HepG2 (cell line): ENCODE data around the gene RABEP1. TPM values are rescaled to one million over a fixed set of nuclear protein-coding genes. Genes with fewer than 3 reads are reported as not detected.

Experiments
- ERF ChIP-seq: IDR thresholded peaks from 2 replicates; pipeline ENCODE4 v1.6.1; 2018; ENCODE audit warnings: missing biosample characterization, missing genetic modification reagents
- ETV5 ChIP-seq: IDR thresholded peaks from 2 replicates; pipeline ENCODE4 v1.6.1; 2018; ENCODE audit warnings: missing biosample characterization, missing genetic modification reagents, inconsistent platforms, borderline replicate concordance
- GABPA ChIP-seq, 2 experiments: IDR thresholded peaks; 2 replicates each; pipeline ENCODE4 v1.6.1; 2011 to 2016; ENCODE audit warnings: low read depth in 2 of 2, low read length in 1 of 2, missing biosample characterization in 1 of 2, missing genetic modification characterization in 1 of 2
- HNF1B ChIP-seq: sonication (generic); formaldehyde crosslinking; IDR thresholded peaks from 2 replicates; pipeline ENCODE4 v1.5.1; 2020; ENCODE audit warnings: mild to moderate bottlenecking, moderate library complexity, missing genetic modification reagents
- KDM2A ChIP-seq: sonication (generic); formaldehyde crosslinking; IDR thresholded peaks from 2 replicates; pipeline ENCODE4 v1.4.0; 2020; ENCODE audit warnings: low read depth, missing genetic modification reagents, borderline replicate concordance
- RARG ChIP-seq: sonication (generic); formaldehyde crosslinking; IDR thresholded peaks from 2 replicates; pipeline ENCODE4 v1.4.0; 2020; ENCODE audit warnings: low read depth, mild to moderate bottlenecking, missing genetic modification reagents
- SALL1 ChIP-seq: sonication (generic); formaldehyde crosslinking; IDR thresholded peaks from 2 replicates; pipeline ENCODE4 v1.8.0; 2022; ENCODE audit warnings: mild to moderate bottlenecking, missing genetic modification reagents
- ZNF124 ChIP-seq: sonication (generic); formaldehyde crosslinking; IDR thresholded peaks from 2 replicates; pipeline ENCODE4 v1.4.0; 2020; ENCODE audit warnings: missing genetic modification reagents
- ZNF230 ChIP-seq: sonication (generic); formaldehyde crosslinking; IDR thresholded peaks from 2 replicates; pipeline ENCODE4 v1.4.0; 2020; ENCODE audit warnings: mild to moderate bottlenecking, missing genetic modification reagents
- ZNF264 ChIP-seq: sonication (generic); formaldehyde crosslinking; IDR thresholded peaks from 2 replicates; pipeline ENCODE4 v1.4.0; 2020; ENCODE audit warnings: missing genetic modification reagents
- ZNF574 ChIP-seq: sonication (generic); formaldehyde crosslinking; IDR thresholded peaks from 2 replicates; pipeline ENCODE4 v1.4.0; 2020; ENCODE audit warnings: missing genetic modification reagents
- polyA plus RNA-seq, 8 experiments: library from polyadenylated mRNA; depleted of rRNA in 3 of 8; stranded (reverse) in 7 of 8; unstranded in 1 of 8; fragments of >200 nt; fragmentation: Illumina TruSeq in 4 of 8; extraction: Trizol in 4 of 8; gene quantifications; 2 replicates each; pipeline versions ENCODE4 v1.2.1 to v1.2.3, GENCODE V29; 2011 to 2016; ENCODE audit warnings: low read depth in 4 of 8, missing spikeins in 1 of 8, mixed read lengths in 1 of 8; ENCODE audit not compliant: insufficient read depth in 1 of 8
- total RNA-seq, 5 experiments: library from RNA; depleted of rRNA; stranded (reverse); fragments of >200 nt; fragmentation: Illumina TruSeq; extraction: Trizol; gene quantifications; 2 replicates each; pipeline ENCODE4 v1.2.3, GENCODE V29; 2016; ENCODE audit warnings: low read depth in 1 of 5
- TF ChIP-seq, protein P1 (sequence below), 2 experiments: sonication (generic) in 1 of 2; formaldehyde crosslinking in 1 of 2; IDR thresholded peaks; 2 replicates each; pipeline versions ENCODE4 v1.4.0 to v1.6.1; 2018 to 2020; ENCODE audit warnings: missing genetic modification reagents in 2 of 2, borderline replicate concordance in 1 of 2, low read depth in 1 of 2, mild to moderate bottlenecking in 1 of 2, missing biosample characterization in 1 of 2
- TF ChIP-seq, protein P2 (sequence below): sonication (generic); formaldehyde crosslinking; IDR thresholded peaks from 2 replicates; pipeline ENCODE4 v1.4.0; 2020; ENCODE audit warnings: missing genetic modification reagents, mild to moderate bottlenecking, borderline replicate concordance
- TF ChIP-seq, protein P3 (sequence below): sonication (generic); formaldehyde crosslinking; IDR thresholded peaks from 2 replicates; pipeline ENCODE4 v1.5.0; 2020; ENCODE audit warnings: mild to moderate bottlenecking, missing genetic modification reagents, moderate library complexity

The RABEP1 gene
- total and polyA plus RNA-seq, 2 of the 13 experiments (the other 11 are each of a cell fraction or from before 2014, with no cell fraction given) = 13.7 to 41.5 TPM

DNA sequence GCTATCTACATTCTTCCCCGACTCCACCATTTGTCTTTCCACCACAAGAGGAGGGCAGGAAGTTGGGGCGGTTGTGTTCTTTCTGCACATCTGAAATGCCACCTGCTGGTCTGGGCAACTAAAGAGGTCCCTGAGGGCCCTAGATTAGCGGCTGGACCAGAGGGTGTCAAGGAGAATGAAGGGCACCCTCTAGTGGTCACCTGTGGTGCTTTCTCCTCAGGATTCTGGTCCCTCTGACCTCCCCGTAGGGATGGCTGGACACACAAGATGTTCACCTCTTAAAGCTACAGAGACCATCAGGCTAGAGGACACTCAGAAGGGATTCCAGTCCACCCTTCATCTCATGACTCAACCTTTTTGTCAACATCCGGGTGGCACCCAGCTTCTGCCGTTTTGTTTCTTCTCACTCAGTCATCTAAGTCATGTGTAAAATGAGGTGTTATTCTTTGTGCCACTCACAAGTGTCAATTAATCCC, 44.5 kb upstream of the RABEP1 start (continued):
- TF ChIP-seq ETV5 (CRISPR knock-in tag) = peak; percentile 11; the same call in 1 of the 2 replicates
- 0 out of 2 replicates have a peak, but pooled peaks have one; percentile 39 for TF ChIP-seq SALL1
- peak; percentile 65 for TF ChIP-seq ZNF574
- TF ChIP-seq ZNF264 = 0 out of 2 replicates have a peak, but pooled peaks have one; percentile 29
- TF ChIP-seq ZNF124 = no peak
- no peak for TF ChIP-seq GABPA (IDR thresholded peaks at IDR 0.05; ENCODE audit: low read depth, low read length)
- peak; percentile 23; the same call in 1 of the 2 replicates for TF ChIP-seq GABPA (CRISPR knock-in tag; IDR thresholded peaks at IDR 0.05; ENCODE audit: low read depth)
- TF ChIP-seq ZNF230 (CRISPR knock-in tag) = 0 out of 2 replicates have a peak, but pooled peaks have one; percentile 48
- TF ChIP-seq, protein P1, sequence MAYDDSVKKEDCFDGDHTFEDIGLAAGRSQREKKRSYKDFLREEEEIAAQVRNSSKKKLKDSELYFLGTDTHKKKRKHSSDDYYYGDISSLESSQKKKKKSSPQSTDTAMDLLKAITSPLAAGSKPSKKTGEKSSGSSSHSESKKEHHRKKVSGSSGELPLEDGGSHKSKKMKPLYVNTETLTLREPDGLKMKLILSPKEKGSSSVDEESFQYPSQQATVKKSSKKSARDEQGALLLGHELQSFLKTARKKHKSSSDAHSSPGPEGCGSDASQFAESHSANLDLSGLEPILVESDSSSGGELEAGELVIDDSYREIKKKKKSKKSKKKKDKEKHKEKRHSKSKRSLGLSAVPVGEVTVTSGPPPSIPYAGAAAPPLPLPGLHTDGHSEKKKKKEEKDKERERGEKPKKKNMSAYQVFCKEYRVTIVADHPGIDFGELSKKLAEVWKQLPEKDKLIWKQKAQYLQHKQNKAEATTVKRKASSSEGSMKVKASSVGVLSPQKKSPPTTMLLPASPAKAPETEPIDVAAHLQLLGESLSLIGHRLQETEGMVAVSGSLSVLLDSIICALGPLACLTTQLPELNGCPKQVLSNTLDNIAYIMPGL (CRISPR knock-in tag; IDR thresholded peaks at IDR 0.05; ENCODE audit: borderline replicate concordance in 1 of 2, low read depth in 1 of 2) = peak; percentile 54 to 69; a peak in 3 of 4 replicates
- TF ChIP-seq, protein P2, sequence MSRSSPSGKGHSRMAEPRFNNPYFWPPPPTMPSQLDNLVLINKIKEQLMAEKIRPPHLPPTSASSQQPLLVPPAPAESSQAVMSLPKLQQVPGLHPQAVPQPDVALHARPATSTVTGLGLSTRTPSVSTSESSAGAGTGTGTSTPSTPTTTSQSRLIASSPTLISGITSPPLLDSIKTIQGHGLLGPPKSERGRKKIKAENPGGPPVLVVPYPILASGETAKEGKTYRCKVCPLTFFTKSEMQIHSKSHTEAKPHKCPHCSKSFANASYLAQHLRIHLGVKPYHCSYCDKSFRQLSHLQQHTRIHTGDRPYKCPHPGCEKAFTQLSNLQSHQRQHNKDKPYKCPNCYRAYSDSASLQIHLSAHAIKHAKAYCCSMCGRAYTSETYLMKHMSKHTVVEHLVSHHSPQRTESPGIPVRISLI = peak; percentile 85
- TF ChIP-seq KDM2A (CRISPR knock-in tag) = peak; percentile 27; the same call in 1 of the 2 replicates
- TF ChIP-seq, protein P3, sequence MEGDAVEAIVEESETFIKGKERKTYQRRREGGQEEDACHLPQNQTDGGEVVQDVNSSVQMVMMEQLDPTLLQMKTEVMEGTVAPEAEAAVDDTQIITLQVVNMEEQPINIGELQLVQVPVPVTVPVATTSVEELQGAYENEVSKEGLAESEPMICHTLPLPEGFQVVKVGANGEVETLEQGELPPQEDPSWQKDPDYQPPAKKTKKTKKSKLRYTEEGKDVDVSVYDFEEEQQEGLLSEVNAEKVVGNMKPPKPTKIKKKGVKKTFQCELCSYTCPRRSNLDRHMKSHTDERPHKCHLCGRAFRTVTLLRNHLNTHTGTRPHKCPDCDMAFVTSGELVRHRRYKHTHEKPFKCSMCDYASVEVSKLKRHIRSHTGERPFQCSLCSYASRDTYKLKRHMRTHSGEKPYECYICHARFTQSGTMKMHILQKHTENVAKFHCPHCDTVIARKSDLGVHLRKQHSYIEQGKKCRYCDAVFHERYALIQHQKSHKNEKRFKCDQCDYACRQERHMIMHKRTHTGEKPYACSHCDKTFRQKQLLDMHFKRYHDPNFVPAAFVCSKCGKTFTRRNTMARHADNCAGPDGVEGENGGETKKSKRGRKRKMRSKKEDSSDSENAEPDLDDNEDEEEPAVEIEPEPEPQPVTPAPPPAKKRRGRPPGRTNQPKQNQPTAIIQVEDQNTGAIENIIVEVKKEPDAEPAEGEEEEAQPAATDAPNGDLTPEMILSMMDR = peak; percentile 93
- peak; percentile 15; the same call in 1 of the 2 replicates for TF ChIP-seq ERF
- TF ChIP-seq HNF1B = peak; percentile 44
- TF ChIP-seq RARG (CRISPR knock-in tag) = peak; percentile 99
